ENCODE data around the gene BICDL2.
A peak's percentile ranks its signal among the peaks of the same experiment; 100 is the strongest.

The BICDL2 gene

GRCh38 chr16:3035289-3035971, 1.3 kb downstream of the BICDL2 start:
- TF ChIP-seq, protein P1, sequence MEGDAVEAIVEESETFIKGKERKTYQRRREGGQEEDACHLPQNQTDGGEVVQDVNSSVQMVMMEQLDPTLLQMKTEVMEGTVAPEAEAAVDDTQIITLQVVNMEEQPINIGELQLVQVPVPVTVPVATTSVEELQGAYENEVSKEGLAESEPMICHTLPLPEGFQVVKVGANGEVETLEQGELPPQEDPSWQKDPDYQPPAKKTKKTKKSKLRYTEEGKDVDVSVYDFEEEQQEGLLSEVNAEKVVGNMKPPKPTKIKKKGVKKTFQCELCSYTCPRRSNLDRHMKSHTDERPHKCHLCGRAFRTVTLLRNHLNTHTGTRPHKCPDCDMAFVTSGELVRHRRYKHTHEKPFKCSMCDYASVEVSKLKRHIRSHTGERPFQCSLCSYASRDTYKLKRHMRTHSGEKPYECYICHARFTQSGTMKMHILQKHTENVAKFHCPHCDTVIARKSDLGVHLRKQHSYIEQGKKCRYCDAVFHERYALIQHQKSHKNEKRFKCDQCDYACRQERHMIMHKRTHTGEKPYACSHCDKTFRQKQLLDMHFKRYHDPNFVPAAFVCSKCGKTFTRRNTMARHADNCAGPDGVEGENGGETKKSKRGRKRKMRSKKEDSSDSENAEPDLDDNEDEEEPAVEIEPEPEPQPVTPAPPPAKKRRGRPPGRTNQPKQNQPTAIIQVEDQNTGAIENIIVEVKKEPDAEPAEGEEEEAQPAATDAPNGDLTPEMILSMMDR (IDR thresholded peaks at IDR 0.05; ENCODE audit: extremely low read depth, insufficient read depth, missing control alignments): no peak
- DNase-seq (ENCODE audit: low spot score): no peak
- in situ Hi-C loops (cut with MboI; ENCODE audit: low pct_unique_long_range_greater_than_20kb, low sequenced_read_pairs, unreplicated experiment): no loop called here

GRCh38 chr16:3032624-3033023, 4.1 kb downstream of the BICDL2 start:
- TF ChIP-seq, protein P1 (IDR thresholded peaks at IDR 0.05; ENCODE audit: extremely low read depth, insufficient read depth, missing control alignments): no peak
- peak; percentile 80 for DNase-seq (ENCODE audit: low spot score)
- in situ Hi-C loops (cut with MboI; ENCODE audit: low pct_unique_long_range_greater_than_20kb, low sequenced_read_pairs, unreplicated experiment): no loop called here

- in situ Hi-C loops (cut with MboI; ENCODE audit: low pct_unique_long_range_greater_than_20kb, low sequenced_read_pairs, unreplicated experiment): no loop called here
- TF ChIP-seq, protein P1 (IDR thresholded peaks at IDR 0.05; ENCODE audit: extremely low read depth, insufficient read depth, missing control alignments): no peak
- DNase-seq (ENCODE audit: low spot score): no peak
Measured at GRCh38 chr16:3030222-3031212, 6.2 kb downstream of the BICDL2 start.

- DNase-seq (ENCODE audit: low spot score): peak; percentile 65
- TF ChIP-seq, protein P1 (IDR thresholded peaks at IDR 0.05; ENCODE audit: extremely low read depth, insufficient read depth, missing control alignments): no peak
- in situ Hi-C loops (cut with MboI; ENCODE audit: low pct_unique_long_range_greater_than_20kb, low sequenced_read_pairs, unreplicated experiment): no loop called here
Measured at GRCh38 chr16:3029491-3030221, 7.1 kb downstream of the BICDL2 start.

GRCh38 chr16:3028716-3029319, 7.9 kb downstream of the BICDL2 start:
- in situ Hi-C loops (cut with MboI; ENCODE audit: low pct_unique_long_range_greater_than_20kb, low sequenced_read_pairs, unreplicated experiment): no loop called here
- TF ChIP-seq, protein P1 (IDR thresholded peaks at IDR 0.05; ENCODE audit: extremely low read depth, insufficient read depth, missing control alignments): no peak
- no peak for DNase-seq (ENCODE audit: low spot score)
